ENCODE results near the gene ARHGAP45.

DNA sequence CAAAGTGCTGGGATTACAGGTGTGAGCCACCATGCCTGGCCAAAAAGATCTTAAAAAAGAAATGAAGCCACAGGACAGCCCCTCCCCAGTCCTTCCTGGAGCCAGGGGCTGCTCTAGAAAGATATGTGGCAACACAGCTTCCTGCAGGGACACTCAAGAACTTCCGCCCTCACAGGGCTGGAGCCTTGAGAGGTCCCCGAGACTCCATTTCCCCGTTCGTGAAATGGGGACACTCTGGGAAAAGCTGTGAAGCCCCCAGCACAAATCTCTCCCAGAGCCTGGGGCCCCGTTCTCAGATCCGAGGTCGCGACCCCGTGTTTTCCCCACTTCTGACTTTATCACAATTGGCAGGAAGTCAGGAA is 34.4 kb downstream of the ARHGAP45 start:
- no peak for TF ChIP-seq POLR2A (IDR thresholded peaks at IDR 0.05)
- TF ChIP-seq, protein P1, sequence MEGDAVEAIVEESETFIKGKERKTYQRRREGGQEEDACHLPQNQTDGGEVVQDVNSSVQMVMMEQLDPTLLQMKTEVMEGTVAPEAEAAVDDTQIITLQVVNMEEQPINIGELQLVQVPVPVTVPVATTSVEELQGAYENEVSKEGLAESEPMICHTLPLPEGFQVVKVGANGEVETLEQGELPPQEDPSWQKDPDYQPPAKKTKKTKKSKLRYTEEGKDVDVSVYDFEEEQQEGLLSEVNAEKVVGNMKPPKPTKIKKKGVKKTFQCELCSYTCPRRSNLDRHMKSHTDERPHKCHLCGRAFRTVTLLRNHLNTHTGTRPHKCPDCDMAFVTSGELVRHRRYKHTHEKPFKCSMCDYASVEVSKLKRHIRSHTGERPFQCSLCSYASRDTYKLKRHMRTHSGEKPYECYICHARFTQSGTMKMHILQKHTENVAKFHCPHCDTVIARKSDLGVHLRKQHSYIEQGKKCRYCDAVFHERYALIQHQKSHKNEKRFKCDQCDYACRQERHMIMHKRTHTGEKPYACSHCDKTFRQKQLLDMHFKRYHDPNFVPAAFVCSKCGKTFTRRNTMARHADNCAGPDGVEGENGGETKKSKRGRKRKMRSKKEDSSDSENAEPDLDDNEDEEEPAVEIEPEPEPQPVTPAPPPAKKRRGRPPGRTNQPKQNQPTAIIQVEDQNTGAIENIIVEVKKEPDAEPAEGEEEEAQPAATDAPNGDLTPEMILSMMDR (IDR thresholded peaks at IDR 0.05) = no peak

All from body of pancreas (tissue), 4 donors.